HG02970 (cell line): Measurements from ENCODE around the gene VAV1.
"Not testable (repeated sequence)": the region's sequence is repeated elsewhere in the genome, so short reads cannot be mapped to it uniquely, and the experiment has no call there.

Experiments
- ATAC-seq: cut with Tn5 transposase; IDR thresholded peaks from one replicate; pipeline ENCODE4 v1.9.1; 2021; ENCODE audit warnings: mild to moderate bottlenecking, moderate library complexity, moderate number of reproducible peaks; ENCODE audit not compliant: unreplicated experiment, low FRiP score

Gene VAV1

DNA sequence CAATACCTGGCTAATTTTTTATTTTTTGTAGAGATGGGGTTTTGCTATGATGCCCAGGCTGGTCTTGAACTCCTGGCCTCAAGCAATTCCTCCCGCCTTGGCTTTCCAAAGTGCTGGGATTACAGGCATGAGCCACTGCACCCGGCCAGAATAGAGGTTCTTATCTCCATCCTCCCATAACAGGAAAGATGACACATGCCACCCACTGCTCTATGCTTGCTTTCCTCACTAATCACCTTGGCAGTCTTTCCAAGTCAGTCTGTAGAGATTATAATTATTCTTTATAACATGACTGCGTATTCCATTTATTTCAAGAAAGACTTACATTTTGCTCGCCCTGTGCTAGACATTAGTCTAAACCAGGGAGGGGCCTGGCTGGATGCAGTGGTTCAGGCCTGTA lies 6.7 kb downstream of the VAV1 start:
- ATAC-seq = no peak

DNA sequence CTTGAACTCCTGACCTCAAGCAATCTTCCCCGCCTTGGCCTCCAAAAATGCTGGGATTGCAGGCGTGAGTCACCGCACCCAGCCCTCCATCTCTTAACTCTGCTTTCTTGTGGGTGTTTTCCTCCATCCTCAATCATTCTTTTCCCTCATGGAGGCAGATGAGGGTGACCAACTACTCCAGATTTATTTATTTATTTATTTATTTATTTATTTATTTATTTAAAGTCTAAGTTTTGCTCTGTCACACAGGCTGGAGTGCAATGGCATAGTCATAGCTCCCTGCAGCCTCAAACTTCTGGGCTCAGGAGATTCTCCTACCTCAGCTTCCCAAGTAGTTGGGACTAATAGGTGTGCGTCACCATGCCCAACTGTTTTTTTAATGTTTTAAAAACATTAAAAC lies 14.9 kb downstream of the VAV1 start:
- no peak for ATAC-seq

DNA sequence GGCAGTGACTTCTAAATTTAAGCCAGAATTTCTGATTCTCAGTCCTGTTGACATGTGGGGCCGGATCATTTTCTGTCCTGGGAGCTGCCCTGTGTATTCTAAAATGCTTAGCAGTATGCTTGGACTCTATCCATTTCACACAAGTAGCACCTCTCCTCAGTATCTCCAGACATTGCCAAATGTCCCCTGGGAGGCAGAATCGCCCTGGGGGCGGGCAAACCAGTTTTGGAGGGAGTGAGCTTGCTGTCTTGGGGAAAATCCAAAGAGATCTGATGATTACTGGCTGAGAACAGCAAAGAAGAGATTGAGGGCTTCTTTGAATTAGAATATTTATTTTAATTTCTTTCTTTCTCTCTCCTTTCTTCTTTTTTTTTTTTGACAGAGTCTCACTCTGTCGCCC lies 16.4 kb downstream of the VAV1 start:
- no peak for ATAC-seq

DNA sequence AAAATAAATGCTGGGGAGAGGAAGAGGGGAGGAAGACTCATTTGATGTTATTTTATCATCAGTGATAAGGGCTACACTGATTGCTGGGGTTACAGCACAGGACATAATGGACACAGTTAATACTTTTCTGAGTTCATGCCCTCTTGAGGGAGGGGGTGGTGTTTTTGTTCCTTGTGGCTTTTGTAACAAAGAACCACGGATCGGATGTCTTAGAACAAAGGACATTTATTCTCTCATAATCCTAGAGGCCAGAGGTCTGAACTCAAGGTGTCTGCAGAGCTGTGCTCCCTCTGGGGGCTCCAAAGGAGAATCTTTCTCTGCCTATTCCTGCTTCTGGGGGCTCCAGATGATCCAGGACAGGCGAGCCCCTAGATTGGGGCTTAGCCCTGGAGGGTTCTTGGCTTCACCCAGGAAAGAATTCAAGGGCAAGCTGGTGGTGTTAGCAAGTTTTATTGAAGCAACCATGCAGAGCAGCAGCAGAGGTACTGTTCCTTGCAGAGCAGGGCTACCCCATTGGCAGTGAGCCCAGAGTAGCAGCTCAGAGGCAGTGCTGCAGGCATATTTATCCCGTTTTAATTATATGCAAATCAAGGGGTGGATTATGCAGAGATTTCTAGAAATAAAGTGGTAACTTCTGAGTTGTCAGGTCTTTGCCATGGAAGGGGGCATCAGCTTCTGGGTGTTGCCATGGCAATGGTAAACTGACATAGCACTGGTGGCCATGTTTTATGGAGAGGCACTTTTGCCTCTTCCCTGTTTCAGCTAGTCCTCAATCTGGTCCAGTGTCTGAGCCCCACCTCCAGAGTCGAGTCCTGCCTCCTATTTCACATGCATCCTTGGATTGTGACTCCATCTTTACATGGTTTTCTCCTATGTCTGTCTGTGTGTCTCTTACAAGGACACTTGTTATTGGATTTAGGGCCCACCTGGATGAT lies 18.0 kb downstream of the VAV1 start:
- ATAC-seq = no peak

DNA sequence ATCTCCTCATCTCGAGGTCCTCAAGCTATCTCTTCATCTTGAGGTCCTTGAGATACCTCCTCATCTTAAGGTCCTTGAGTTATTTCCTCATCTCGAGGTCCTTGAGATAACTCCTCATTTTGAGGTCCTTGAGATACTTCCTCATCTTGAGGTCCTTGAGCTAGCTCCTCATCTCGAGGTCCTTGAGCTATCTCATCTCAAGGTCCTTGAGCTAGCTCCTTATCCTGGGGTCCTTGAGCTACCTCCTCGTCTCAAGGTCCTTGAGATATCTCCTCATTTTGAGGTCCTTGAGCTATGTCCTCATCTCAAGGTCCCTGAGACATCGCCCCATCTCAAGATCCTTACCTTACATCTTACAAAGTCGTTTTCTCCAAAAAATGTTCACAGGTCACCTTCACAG lies 18.7 kb downstream of the VAV1 start:
- no peak for ATAC-seq

DNA sequence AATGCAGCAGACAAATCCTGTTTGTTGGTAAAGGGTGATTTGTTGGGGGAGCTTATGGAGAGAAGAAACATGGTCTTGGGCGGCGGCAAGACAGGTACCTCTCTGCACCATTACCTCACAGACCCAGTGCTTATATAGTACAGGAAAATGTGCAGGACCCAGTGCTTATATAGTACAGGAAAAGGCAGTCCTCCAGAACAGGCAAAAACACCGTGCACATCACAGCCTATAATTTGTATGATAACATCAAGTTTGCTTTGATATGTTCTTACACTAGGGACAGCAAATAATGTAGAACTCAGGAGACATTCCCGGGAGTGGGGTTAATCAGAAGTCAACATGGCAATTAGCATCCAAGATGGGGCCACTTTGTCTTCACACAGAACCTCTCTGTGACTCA lies 20.9 kb downstream of the VAV1 start:
- no peak for ATAC-seq

DNA sequence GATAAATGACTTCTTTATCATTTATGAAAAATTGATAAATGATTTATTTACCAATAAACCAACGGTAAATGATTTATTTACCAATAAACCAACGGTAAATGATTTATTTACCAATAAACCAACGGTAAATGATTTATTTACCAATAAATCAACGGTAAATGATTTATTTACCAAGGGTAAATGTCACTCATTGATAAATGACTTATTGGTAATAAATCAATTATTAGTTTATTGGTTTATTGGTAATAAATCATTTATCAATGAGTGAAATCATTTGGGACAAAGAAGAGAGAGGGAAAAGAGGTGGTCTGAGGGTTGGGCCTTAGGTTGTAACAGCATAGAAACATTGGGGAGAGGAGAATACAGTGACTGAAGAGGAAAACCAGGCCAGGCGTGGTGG lies 21.5 kb downstream of the VAV1 start:
- no peak for ATAC-seq

DNA sequence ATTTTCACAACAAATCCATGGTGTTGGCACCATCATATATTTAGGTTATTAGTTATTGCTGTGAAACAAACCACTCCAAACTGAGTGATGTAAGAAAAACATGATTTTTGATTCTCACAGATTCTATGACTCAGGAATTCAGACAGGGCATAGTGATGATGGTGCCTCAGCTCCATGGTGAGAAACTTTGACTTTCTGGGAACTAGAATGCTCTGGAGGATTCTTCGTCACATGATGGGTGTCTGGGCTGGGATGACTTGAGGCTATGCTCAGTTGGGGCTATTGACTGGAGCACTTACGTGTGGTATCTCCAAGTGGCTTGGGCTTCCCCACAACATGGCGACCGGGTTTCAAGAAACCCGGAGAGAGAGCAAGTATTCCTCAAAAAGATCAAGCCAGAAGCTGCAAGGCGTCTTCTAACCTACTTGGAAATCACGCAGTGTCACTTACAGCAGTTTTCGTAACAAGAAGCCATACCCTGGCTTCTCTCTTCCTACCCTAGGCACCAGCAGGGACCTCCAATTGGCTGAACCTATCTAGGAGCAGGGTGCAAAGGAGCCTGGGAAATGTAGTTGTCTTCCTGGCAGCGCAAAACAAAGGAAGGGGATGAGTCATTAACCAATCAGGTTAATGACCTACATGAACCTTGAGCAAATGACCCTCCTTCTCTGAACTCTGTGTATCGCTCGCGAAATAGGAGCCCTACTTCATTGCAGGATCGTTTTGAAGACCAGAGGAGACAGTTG lies 22.4 kb downstream of the VAV1 start:
- ATAC-seq = no peak

DNA sequence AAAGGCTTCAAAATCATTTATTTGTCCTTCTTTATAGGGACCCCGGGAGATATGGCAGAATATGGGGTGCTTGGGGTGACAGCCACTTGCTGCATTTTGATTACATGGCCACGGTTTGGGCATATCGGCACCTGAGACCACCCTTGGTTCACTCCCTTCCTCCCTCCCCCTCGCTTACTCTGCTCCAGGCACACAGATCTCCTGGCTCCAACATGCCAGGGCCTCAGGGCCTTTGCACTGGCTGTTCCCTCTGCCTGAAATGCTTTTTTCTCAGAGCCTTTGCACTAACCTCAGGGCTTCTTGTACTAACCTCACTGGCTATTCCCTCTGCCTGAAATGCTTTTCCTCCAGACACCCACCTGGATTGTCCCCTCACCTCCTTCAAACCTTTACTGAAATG lies 23.8 kb downstream of the VAV1 start:
- no peak for ATAC-seq

DNA sequence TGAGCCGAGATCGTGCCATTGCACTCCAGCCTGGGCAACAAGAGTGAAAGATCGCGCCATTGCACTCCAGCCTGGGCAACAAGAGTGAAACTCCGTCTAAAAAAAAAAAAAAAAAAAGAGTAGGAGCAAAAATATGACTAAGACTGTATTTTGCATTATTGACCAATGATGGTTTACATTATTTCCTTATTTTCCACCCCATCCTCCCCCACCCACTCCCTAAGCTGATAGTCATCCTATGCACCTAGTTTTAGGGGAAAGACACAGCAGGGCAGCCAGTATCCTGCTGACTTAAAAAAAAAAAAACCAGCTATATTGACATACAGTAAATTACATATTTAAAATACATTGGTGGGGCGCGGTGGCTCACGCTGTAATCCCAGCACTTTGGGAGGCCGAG lies 25.1 kb downstream of the VAV1 start:
- ATAC-seq = no peak

DNA sequence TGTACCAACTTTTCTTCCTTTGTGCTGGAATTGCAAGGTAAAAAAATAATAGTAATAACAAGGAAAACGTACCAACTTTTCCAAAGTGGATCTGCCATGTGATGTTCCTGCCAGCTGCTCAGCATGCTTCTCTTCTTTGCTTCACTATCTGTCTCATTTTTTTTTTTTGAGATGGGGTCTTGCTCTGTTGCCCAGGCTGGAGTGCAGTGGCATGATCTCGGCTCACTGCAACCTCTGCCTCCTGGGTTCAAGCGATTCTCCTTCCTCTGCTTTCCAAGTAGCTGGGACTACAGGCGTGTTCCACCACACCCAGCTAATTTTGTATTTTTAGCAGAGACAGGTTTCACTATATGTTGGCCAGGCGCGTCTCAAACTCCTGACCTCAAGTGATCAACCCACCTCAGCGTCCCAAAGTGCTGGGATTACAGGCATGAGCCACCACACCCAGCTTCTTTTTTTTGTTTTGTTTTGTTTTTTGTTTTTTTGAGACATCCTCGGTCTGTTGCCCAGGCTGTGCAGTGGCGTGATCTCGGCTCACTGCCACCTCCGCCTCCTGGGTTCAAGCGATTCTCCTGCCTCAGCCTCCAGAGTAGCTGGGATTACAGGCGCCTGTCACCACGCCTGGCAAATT lies 27.8 kb downstream of the VAV1 start:
- ATAC-seq = not testable (repeated sequence)

DNA sequence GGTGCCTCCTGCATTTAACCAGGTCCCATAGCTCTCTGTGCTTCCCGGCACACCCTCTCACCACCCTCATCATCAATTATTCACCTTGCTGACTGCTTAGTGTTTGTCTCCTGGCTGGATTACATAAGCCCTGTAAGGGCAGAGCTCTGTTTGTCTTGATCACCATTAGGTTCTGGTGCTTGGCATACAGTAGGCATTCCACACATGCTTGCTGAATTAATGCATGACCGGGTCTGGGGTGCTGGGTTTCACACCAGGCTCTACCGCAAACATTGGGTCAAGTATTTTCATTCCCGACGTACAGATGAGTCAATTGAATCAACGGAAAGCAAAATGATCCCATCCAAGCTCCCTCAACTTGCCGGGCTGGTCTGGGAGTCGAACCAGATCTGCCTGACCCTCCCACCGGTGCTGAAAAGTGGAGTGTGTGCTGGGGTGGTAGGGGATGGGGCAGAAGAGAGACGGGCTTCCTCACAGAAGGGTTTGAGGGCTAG lies 28.5 kb downstream of the VAV1 start:
- ATAC-seq = no peak

DNA sequence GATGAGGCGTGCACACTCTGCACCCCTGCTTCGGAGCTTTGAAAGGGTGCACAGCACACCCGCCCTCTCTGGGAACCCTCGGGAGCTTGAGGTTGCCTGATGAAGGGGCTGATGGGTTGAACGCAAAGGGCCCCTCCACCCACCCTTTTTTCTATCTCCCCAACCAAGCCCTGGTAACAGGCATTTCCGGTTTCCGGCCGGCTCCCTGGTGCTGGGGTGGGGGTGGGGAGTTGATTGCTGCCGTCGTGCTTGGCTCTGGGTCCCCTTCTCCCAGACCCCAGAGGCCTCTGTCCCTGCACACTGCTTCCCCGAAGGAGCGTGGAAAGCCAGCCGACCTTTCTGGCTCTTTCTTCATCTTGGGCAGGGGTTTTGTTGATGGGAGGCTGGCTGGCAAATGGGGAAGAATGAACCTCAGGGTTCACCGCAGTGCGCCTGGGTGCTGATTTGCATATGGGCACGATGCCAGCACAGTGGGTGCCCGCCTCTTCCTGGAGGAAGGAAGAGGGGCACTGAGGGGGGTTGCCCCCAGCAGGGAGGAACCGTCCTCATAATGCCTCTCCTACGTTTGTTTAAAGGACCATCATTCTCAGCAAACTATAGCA lies 29.1 kb downstream of the VAV1 start:
- ATAC-seq = no peak

DNA sequence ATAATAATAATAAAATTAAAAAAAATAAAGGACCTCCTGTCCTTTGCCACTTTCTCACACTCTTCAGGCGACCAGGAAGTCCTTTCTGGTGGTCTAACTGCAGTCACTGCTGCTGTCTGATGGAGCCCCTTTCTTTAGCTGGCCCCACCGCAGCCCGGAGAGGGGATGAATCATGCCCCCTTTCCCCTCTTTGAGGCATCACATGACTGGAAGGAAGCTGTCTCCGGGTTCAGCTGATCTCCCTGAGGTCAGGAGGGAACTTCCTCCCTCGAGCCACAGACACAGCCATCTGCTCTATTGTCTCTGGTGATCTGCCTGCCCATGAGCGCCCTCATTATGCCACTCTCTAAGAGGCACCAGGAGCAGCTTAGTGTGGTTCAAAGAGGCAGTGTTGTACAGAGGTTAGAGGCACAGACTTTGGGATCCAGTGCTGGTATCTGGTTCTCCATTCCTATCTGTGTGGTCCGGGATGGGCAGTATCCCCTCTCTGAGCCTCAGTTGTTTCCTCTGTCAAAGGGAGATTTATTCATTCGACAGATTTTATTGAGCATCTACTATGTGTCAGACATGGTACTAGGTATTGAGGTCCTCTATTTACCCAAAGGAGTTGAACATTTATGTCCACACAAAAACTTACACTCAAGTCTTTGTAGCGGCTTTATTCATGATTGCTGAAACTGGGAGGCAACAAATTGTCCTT lies 30.0 kb downstream of the VAV1 start:
- no peak for ATAC-seq

DNA sequence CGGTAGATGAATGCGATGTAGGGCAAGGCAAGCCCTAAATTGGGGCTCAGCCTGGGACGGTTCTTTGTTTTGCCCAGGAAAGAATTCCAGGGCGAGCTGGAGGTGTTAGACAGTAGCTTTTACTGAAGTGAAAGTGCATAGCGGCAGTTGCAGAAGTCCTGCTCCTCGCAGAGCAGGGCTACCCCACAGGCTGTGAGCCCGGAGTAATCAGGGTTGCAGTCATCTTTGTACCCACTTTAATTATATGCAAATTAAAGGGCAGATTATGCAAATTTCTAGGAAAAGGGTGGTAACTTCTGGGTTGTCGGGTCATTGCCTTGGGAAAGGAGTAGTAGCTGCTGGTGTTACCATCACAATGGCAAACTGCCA lies 30.5 kb downstream of the VAV1 start:
- no peak for ATAC-seq

DNA sequence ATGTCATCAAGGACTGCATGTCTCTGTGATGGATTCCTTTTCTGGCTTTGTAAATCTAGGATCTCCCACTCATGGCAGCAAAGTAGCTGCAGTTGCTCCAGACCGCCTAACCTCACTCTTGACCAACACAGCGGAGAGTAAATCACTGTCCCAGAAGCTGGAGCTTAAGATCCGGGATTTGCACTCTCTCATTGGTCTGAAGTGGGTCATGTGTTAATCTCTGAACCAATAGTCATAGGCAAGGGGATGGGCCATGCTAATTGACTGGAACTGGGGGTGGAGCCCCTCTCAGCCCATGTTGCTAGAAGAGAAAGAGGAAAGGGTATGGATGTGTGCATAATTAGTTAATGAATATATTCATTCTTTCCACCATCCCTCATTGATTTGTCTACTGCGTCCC lies 34.0 kb downstream of the VAV1 start:
- ATAC-seq = no peak

DNA sequence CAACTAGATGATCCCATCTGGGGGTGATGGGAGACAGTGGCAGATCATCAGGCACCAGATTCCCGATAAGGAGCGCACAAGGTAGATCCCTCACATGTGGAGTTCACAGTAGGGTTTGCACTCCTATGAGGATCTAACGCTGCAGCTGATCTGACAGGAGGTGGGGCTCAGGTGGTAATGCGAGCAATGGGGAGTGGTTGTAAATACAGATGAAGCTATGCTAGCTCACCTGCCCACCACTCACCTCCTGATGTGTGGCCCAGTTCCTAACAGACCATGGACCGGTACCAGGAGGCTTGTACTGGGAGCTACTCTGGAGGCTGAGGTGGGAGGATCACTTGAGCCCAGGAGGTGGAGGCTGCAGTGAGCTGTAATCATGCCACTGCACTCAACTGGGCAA lies 34.8 kb downstream of the VAV1 start:
- ATAC-seq = no peak

DNA sequence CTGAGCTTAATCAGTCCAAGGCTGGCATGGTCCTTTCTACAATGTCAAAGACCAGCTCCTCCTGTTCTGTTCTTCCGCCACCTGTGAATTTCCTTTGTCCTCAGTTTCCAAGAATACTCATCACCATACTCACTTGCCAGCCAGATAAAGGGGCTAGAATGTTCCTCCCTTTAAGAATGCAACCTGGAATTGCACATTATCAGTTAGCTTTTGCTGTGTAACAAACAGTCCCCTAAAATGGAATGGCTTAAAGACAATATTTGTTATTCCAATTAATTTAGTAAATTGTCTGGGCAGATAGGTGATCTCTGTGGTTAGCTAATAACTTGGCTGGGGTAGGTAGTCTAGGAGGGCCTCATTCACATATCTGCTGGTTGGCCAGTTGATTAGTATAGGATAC lies 36.0 kb downstream of the VAV1 start:
- ATAC-seq = no peak

DNA sequence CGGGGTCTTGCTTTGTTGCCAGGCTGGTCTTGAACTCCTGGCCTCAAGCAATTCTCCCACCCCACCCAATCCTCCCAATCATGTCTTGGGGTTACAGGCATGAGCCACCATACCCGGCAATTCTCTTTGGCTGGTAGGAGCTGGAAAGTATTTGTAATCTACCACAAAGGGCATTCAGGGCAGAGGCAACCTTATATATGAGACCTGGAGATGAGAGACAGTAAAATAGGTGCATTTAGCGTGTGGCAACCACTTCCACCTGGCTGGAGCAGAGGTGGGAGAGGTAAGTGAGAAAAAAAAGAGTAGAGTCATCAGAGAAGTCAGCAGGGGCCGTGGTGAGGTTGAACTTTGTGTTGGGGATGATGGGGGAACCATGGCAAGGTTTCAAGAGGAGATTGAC lies 36.8 kb downstream of the VAV1 start:
- ATAC-seq = no peak

DNA sequence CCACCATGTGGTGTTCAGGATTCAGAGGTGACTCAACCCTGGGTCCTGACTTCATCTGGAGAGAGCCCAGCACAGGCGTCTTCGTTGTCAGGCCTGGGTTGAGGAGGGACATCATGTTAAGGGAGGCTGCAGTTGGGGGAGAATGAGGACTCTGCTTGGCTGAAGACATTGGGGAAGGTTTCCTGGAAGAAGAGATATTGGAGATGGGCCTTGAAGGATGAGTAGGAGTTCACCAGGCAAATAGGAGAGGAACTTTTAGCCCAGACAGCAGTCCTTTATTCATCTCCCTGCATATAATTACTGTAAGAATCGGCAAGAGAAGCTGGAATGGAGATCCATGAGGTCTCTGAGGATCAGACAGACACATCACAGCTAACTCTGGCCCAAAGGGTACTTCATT lies 38.9 kb downstream of the VAV1 start:
- no peak for ATAC-seq
